A549 (cell line): ENCODE measurements around the gene OTULIN. TPM values are rescaled to one million over a fixed set of nuclear protein-coding genes. Genes with fewer than 3 reads are reported as not detected.

ENCODE experiments used
- ATAC-seq, 2 experiments: fragments of 200-7000 bp in 1 of 2; fragments of >200 bp in 1 of 2; cut with Nextera tagmentation in 1 of 2; cut with Tn5 transposase in 1 of 2; 3 replicates each; pipeline versions ENCODE4 v1.8.0 to v1.9.1; 2018 to 2020; ENCODE audit warnings: mild to moderate bottlenecking in 1 of 2, moderate library complexity in 1 of 2
- CTCF ChIA-PET: fragments of 300-600 bp; sonication (Branson Sonifier 250); formaldehyde crosslinking; extraction: SDS; loops from one replicate; lab custom pipeline; 2021; ENCODE audit warnings: antibody characterized with exemption, inconsistent platforms; lab: Yijun Ruan, JAX
- POLR2A ChIA-PET: fragments of 350-600 bp; formaldehyde crosslinking; extraction: SDS; loops from one replicate; lab custom pipeline; 2021; ENCODE audit warnings: antibody characterized with exemption, inconsistent platforms; lab: Yijun Ruan, JAX
- DNase-seq, 2 experiments: peaks; one replicate each; pipeline versions ENCODE4 v3.0.0 to v3.0.0-alpha.2; 2011 to 2016; ENCODE audit warnings: low read depth in 1 of 2, low spot score in 1 of 2
- FAIRE-seq: peaks from 2 replicates; lab custom pipeline; 2011; peaks lifted over from hg19 to GRCh38; lab: Jason Lieb, UNC
- H3K27ac ChIP-seq, 2 experiments: fragments of >200 bp; sonication (Bioruptor Twin); formaldehyde crosslinking; 3 replicates each; pipeline ENCODE4 v1.5.1; 2016 to 2017
- H3K4me1 ChIP-seq: fragments of >200 bp; sonication (Bioruptor Twin); formaldehyde crosslinking; 3 replicates; pipeline ENCODE4 v1.6.1; 2016
- H3K4me2 ChIP-seq: fragments of >200 bp; sonication (Bioruptor Twin); formaldehyde crosslinking; 3 replicates; pipeline ENCODE4 v1.6.1; 2016
- H3K4me3 ChIP-seq: fragments of >200 bp; sonication (Bioruptor Twin); formaldehyde crosslinking; 3 replicates; pipeline ENCODE4 v1.5.1; 2016
- H3K9me3 ChIP-seq: fragments of >200 bp; sonication (Bioruptor Twin); formaldehyde crosslinking; 3 replicates; pipeline ENCODE4 v1.6.1; 2016
- BHLHE40 ChIP-seq: IDR thresholded peaks from 2 replicates; pipeline ENCODE4 v1.6.1; 2012; ENCODE audit warnings: low read depth, low read length, inconsistent platforms
- CEBPB ChIP-seq, 2 experiments: fragments of >200 bp in 1 of 2; sonication (Bioruptor Twin) in 1 of 2; formaldehyde crosslinking in 1 of 2; IDR thresholded peaks; 2 replicates each; pipeline ENCODE4 v1.6.1; 2012 to 2016
- CHD4 ChIP-seq: fragments of 200-600 bp; sonication (generic); IDR thresholded peaks from 2 replicates; pipeline ENCODE4 v1.6.1; 2016; ENCODE audit warnings: antibody characterized with exemption, mild to moderate bottlenecking, borderline replicate concordance
- EHF ChIP-seq: fragments of 250-450 bp; sonication (Bioruptor Pico); IDR thresholded peaks from 2 replicates; pipeline ENCODE4 v1.5.0; 2020; ENCODE audit warnings: mild to moderate bottlenecking
- EHMT2 ChIP-seq: fragments of 200-600 bp; sonication (generic); IDR thresholded peaks from 2 replicates; pipeline ENCODE4 v1.6.1; 2016; ENCODE audit warnings: antibody characterized with exemption, low read depth, mild to moderate bottlenecking, moderate library complexity
- FOSL2 ChIP-seq, 2 experiments: fragments of 450-650 bp in 1 of 2; fragments of >200 bp in 1 of 2; sonication (Bioruptor Twin) in 1 of 2; formaldehyde crosslinking; IDR thresholded peaks; 2 replicates each; pipeline versions ENCODE4 v1.5.0 to v1.6.1; 2016 to 2020; ENCODE audit warnings: mild to moderate bottlenecking in 1 of 2, moderate library complexity in 1 of 2
- GATA3 ChIP-seq: IDR thresholded peaks from 2 replicates; pipeline ENCODE4 v1.6.1; 2012; ENCODE audit warnings: borderline replicate concordance
- JUNB ChIP-seq: fragments of >200 bp; sonication (Bioruptor Twin); formaldehyde crosslinking; IDR thresholded peaks from 2 replicates; pipeline ENCODE4 v1.6.1; 2016
- MAFK ChIP-seq: fragments of 450-650 bp; IDR thresholded peaks from 2 replicates; pipeline ENCODE4 v1.6.1; 2014; ENCODE audit not compliant: partially characterized antibody
- MAZ ChIP-seq: fragments of 150-350 bp; IDR thresholded peaks from 2 replicates; pipeline ENCODE4 v1.6.1; 2014; ENCODE audit warnings: antibody characterized with exemption, low read depth, low read length, borderline replicate concordance
- NFE2L2 ChIP-seq: fragments of 150-350 bp; conservative IDR thresholded peaks from 2 replicates; pipeline ENCODE4 v1.6.1; 2014; ENCODE audit warnings: low read length
- NR3C1 ChIP-seq: fragments of >200 bp; sonication (Bioruptor Twin); formaldehyde crosslinking; IDR thresholded peaks from 3 replicates; pipeline ENCODE4 v1.6.1; 2017
- PHF8 ChIP-seq: fragments of 200-600 bp; sonication (generic); IDR thresholded peaks from 2 replicates; pipeline ENCODE4 v1.6.1; 2016; ENCODE audit warnings: low read depth, mild to moderate bottlenecking, antibody characterized with exemption, moderate library complexity, borderline replicate concordance
- RARB ChIP-seq: fragments of 250-450 bp; sonication (Bioruptor Pico); IDR thresholded peaks from 2 replicates; pipeline ENCODE4 v1.8.0; 2021; ENCODE audit warnings: mild to moderate bottlenecking, moderate library complexity
- SMC3 ChIP-seq: fragments of >200 bp; sonication (Bioruptor Twin); formaldehyde crosslinking; IDR thresholded peaks from 3 replicates; pipeline ENCODE4 v1.6.1; 2018; ENCODE audit warnings: inconsistent platforms
- TFCP2L1 ChIP-seq: fragments of 250-450 bp; sonication (Bioruptor Pico); IDR thresholded peaks from 2 replicates; pipeline ENCODE4 v1.5.0; 2021; ENCODE audit warnings: mild to moderate bottlenecking
- WGBS: methylation state at CpG from one replicate; pipeline ENCODE4 v1.1.6; 2017; ENCODE audit errors: missing lambda C conversion rate; 5-methylcytosine and 5-hydroxymethylcytosine counted together
- polyA plus RNA-seq, 4 experiments: library from polyadenylated mRNA; depleted of rRNA in 3 of 4; stranded (reverse); fragments of >200 nt; fragmentation: RNase III in 1 of 4; extraction: RNeasy Plus Mini Kit Qiagen cat#74134 plus additional on column Dnase treatment in 1 of 4; gene quantifications; 2 replicates in 3 of 4; 3 replicates in 1 of 4; pipeline ENCODE4 v1.2.3, GENCODE V29; 2011 to 2017
- TF ChIP-seq, protein P1 (sequence below): IDR thresholded peaks from 2 replicates; pipeline ENCODE4 v1.6.1; 2012; ENCODE audit warnings: low read depth, borderline replicate concordance
- TF ChIP-seq, protein P2 (sequence below): fragments of 200-600 bp; sonication (generic); IDR thresholded peaks from 2 replicates; pipeline ENCODE4 v1.6.1; 2016; ENCODE audit warnings: antibody characterized with exemption, mild to moderate bottlenecking, moderate library complexity
- TF ChIP-seq, protein P3 (sequence below): fragments of 150-350 bp; IDR thresholded peaks from 2 replicates; pipeline ENCODE4 v1.6.1; 2014; ENCODE audit warnings: low read depth, mild to moderate bottlenecking, low read length

The OTULIN gene
- polyA plus RNA-seq, 2 of the 4 experiments (the other 2 are of a cell fraction), result 13.5 to 17.8 TPM

DNA sequence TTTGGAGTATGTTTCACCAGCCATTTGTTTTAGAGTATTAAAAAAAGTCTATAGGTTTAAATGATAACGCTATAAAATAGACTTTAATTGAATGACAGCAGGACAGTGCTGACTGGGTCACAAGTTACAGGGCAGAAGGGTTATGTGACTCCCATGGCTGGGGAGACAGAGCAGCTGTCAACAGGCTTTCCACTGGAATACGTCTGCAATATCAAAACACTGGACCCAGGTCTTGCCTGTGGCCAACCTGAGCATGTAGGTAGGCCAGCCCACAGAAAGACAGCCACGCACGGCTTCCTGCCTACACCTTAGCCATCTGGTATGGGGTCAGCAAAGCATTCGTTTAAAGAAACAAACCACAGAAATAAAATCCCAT, 80.7 kb downstream of the OTULIN start:
- ChIA-PET POLR2A (no interaction called here), CTCF (interaction anchor here (1.2 kb wide), 1 partner anchor 258 kb away, joined by 4 read pairs; no protein-coding TSS in a partner anchor)
- TF ChIP-seq MAZ, result no peak
- TF ChIP-seq GATA3, result no peak
- no peak for TF ChIP-seq TFCP2L1 (CRISPR knock-in tag)
- no peak for TF ChIP-seq EHF (CRISPR knock-in tag)
- TF ChIP-seq, protein P1, sequence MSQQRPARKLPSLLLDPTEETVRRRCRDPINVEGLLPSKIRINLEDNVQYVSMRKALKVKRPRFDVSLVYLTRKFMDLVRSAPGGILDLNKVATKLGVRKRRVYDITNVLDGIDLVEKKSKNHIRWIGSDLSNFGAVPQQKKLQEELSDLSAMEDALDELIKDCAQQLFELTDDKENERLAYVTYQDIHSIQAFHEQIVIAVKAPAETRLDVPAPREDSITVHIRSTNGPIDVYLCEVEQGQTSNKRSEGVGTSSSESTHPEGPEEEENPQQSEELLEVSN, result no peak
- no peak for TF ChIP-seq RARB (CRISPR knock-in tag)
- no peak for TF ChIP-seq NFE2L2
- TF ChIP-seq, protein P2, sequence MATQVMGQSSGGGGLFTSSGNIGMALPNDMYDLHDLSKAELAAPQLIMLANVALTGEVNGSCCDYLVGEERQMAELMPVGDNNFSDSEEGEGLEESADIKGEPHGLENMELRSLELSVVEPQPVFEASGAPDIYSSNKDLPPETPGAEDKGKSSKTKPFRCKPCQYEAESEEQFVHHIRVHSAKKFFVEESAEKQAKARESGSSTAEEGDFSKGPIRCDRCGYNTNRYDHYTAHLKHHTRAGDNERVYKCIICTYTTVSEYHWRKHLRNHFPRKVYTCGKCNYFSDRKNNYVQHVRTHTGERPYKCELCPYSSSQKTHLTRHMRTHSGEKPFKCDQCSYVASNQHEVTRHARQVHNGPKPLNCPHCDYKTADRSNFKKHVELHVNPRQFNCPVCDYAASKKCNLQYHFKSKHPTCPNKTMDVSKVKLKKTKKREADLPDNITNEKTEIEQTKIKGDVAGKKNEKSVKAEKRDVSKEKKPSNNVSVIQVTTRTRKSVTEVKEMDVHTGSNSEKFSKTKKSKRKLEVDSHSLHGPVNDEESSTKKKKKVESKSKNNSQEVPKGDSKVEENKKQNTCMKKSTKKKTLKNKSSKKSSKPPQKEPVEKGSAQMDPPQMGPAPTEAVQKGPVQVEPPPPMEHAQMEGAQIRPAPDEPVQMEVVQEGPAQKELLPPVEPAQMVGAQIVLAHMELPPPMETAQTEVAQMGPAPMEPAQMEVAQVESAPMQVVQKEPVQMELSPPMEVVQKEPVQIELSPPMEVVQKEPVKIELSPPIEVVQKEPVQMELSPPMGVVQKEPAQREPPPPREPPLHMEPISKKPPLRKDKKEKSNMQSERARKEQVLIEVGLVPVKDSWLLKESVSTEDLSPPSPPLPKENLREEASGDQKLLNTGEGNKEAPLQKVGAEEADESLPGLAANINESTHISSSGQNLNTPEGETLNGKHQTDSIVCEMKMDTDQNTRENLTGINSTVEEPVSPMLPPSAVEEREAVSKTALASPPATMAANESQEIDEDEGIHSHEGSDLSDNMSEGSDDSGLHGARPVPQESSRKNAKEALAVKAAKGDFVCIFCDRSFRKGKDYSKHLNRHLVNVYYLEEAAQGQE, result no peak
- TF ChIP-seq NR3C1, result no peak
- no peak for TF ChIP-seq CEBPB (IDR thresholded peaks at IDR 0.05)
- TF ChIP-seq JUNB, result no peak
- no peak for TF ChIP-seq SMC3
- no peak for TF ChIP-seq MAFK
- TF ChIP-seq PHF8, result no peak
- no peak for TF ChIP-seq EHMT2
- TF ChIP-seq FOSL2 (IDR thresholded peaks at IDR 0.05), result no peak
- no peak for TF ChIP-seq FOSL2 (CRISPR knock-in tag; IDR thresholded peaks at IDR 0.05)
- TF ChIP-seq, protein P3, sequence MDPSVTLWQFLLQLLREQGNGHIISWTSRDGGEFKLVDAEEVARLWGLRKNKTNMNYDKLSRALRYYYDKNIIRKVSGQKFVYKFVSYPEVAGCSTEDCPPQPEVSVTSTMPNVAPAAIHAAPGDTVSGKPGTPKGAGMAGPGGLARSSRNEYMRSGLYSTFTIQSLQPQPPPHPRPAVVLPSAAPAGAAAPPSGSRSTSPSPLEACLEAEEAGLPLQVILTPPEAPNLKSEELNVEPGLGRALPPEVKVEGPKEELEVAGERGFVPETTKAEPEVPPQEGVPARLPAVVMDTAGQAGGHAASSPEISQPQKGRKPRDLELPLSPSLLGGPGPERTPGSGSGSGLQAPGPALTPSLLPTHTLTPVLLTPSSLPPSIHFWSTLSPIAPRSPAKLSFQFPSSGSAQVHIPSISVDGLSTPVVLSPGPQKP, result no peak
- WGBS, result 81% methylated on average over 5 of the region's 5 CpGs
- DNase-seq (no peak), FAIRE-seq (no peak), ATAC-seq (no peak)
- no peaks in the 10 kb centered on the region for H3K4me1 ChIP-seq
- no peak overlapping the region for H3K4me2 ChIP-seq
- no peaks in the 10 kb centered on the region for H3K9me3 ChIP-seq
- H3K4me3 ChIP-seq, result no peak overlapping the region
- H3K27ac ChIP-seq, result no peak overlapping the region

DNA sequence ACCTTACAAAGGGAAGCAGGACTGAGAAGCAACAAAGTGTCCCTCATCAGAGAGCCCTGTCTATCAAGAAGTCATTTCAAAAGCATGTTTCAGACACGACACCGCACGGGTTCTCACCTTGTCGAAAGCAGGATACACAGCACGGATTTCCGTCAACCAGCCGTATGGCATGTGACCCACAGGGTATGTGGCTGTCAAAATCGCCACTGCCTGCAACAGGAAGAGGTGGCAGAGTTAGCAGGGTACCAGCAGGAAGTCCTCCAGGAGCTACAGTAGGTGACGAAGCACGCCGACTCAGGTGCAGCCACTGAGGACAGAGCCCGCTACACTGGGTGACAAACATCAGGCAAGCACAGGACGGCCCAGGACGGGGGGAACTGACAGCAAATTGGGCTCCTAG, 81.2 kb downstream of the OTULIN start:
- DNase-seq (no peak), FAIRE-seq (no peak), ATAC-seq (no peak)
- ChIA-PET POLR2A (no interaction called here), CTCF (interaction anchor here (0.6 to 4.3 kb wide), 3 partner anchors 8 to 329 kb away, joined by 3 to 25 read pairs (median 3); no protein-coding TSS in a partner anchor)
- Histone ChIP-seq H3K4me1 (no peaks in the 10 kb centered on the region), H3K4me3 (no peak overlapping the region), H3K9me3 (no peaks in the 10 kb centered on the region), H3K27ac (no peak overlapping the region), H3K4me2 (no peak overlapping the region)
- TF ChIP-seq BHLHE40, result no peak
- no peak for TF ChIP-seq EHMT2
- TF ChIP-seq CHD4, result no peak
- WGBS, result 93% methylated on average over 14 of the region's 14 CpGs
